ENCODE measurements around the gene IL11RA. TPM values are rescaled to one million over a fixed set of nuclear protein-coding genes. Genes with fewer than 3 reads are reported as not detected.

Gene IL11RA
- total and polyA plus RNA-seq, 9 of the 15 experiments (the other 6 are each of a cell fraction or from before 2014, with no cell fraction given) = 0.11 to 5.8 (median 2.8) TPM

- peak; percentile 6 for FAIRE-seq
Measured at GRCh38 chr9:34611251-34611810, 40.7 kb upstream of the IL11RA start.

More at GRCh38 chr9:34611251-34611810, 40.7 kb upstream of the IL11RA start:
- intact Hi-C loops (cut with micrococcal nuclease) (loop anchor here (10.0 kb wide), 1 partner anchor 93 kb away; no protein-coding TSS in a partner anchor), in situ Hi-C loops (cut with MboI) (no loop called here)
- ChIA-PET POLR2A (interaction anchor here (0.6 to 1.3 kb wide), 4 partner anchors 9 to 180 kb away, joined by 4 read pairs; partner anchors contain the start of gene DCTN3), CTCF (ENCODE audit: low intra/inter-chr PET ratio) (interaction anchor here (2.8 kb wide), 1 partner anchor 91 kb away, joined by 15 read pairs; no protein-coding TSS in a partner anchor)
- H3K4me2 ChIP-seq (ENCODE audit: insufficient read depth, low read length) = peak overlapping the region; percentile 93
- no peaks in the 10 kb centered on the region; the same call in 1 of the 2 replicates for H4K20me1 ChIP-seq (replicated peaks; ENCODE audit: control insufficient read depth, insufficient read depth, low read length)
- peak overlapping the region; percentile 86 for H3K27ac ChIP-seq (ENCODE audit: extremely low read depth, low read depth, low read length)
- TSS peak; percentile 72 for BruUV-seq (replicated peaks)
- peak overlapping the region; percentile 60 for H3K4me3 ChIP-seq
- DNase-seq (ENCODE audit: extremely low read depth in 1 of 4, low spot score in 3 of 4) = peak in 1 of 4 experiments; percentile 17
- H3K9me1 ChIP-seq (ENCODE audit: control insufficient read depth, insufficient read depth, low read length) = no peaks in the 10 kb centered on the region
- WGBS (ENCODE audit: insufficient coverage, low coverage, missing lambda C conversion rate) = 15% methylated on average over 10 of the region's 10 CpGs
- H3K79me2 ChIP-seq (ENCODE audit: control insufficient read depth, insufficient read depth, low read length) = peaks cover 17% of the 10 kb centered on the region
- no peaks in the 10 kb centered on the region for H3K27me3 ChIP-seq (ENCODE audit: control insufficient read depth in 2 of 2, insufficient read depth in 2 of 2, low read length in 2 of 2)
- H3K36me3 ChIP-seq (ENCODE audit: control insufficient read depth, insufficient read depth, low read length) = peaks cover 15% of the 10 kb centered on the region; the same call in 1 of the 3 replicates
- peak; percentile 59 for ATAC-seq
- peak overlapping the region; percentile 89 to 92 for H3K9ac ChIP-seq (ENCODE audit: insufficient read depth in 1 of 2, low read depth in 2 of 2, low read length in 2 of 2)
- TF ChIP-seq SMARCA5 (IDR thresholded peaks at IDR 0.05) = no peak
- TF ChIP-seq ELF1 (tag; IDR thresholded peaks at IDR 0.05) = no peak
- H2AFZ ChIP-seq (ENCODE audit: low read depth, low read length) = peak overlapping the region; percentile 94
- H3K9me3 ChIP-seq (replicated peaks; ENCODE audit: control insufficient read depth, insufficient read depth, low read depth, low read length) = no peaks in the 10 kb centered on the region
- peaks cover 7 to 19% of the 10 kb centered on the region in 2 experiments; a peak in 4 of 5 replicates for H3K4me1 ChIP-seq (replicated peaks in 1 of 2; ENCODE audit: control insufficient read depth in 2 of 2, insufficient read depth in 2 of 2, low read length in 2 of 2)
